HG02610 (cell line): ENCODE data around the gene RSU1.
"Not testable (repeated sequence)": the region's sequence is repeated elsewhere in the genome, so short reads cannot be mapped to it uniquely, and the experiment has no call there.

Experiments
- ATAC-seq: cut with Tn5 transposase; IDR thresholded peaks from one replicate; pipeline ENCODE4 v1.9.1; 2021; ENCODE audit warnings: mild to moderate bottlenecking, moderate library complexity; ENCODE audit not compliant: unreplicated experiment

Gene RSU1

DNA sequence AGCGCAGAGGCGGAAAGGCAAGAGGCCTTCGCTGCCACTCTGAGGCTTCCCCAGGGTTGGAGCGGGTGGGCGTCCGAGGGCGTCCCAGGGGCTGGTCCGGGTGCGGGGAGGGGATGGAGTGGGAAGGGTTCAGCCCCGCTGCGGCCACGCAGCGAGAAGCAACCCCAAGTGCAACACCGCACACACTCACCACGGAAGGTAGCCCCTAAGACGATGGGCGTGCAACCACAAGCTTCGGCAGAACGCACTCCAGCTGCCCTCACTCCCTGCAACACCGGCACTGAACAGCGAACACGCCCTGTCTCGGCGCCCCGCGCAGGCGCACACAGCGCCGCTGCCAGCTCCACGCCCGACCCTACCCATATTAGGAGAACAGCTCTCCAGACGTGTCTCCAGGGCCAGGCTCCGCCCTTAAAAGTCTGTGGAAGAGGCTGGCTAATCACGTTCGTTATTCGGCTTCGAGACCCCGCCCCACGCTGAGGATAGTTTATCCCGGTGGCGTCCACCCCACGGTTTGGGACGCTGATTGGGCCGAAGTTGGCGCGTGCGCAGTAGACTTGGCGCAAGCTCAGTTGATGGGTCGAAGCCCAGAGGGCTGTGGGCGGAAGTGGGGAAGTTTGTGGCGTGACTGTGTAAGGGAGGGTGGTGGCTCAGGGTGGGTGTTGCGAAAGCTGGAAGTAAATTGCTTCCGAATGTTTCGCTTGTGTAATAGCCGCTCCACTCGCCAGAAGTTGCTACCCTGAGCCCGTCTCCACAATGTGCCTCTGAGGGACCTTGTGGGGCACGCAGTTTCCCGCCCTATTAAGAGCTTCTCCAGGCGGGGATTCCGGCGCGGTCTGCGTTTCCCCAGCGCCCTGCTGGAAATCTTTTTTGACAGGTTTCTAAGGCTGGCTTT is at the start of gene RSU1:
RSU1 (minus strand) TSS at position 300 of the 895 bp plus-strand sequence. CDS start 343 bp downstream, outside the sequence.
- peak; percentile 99 for ATAC-seq

DNA sequence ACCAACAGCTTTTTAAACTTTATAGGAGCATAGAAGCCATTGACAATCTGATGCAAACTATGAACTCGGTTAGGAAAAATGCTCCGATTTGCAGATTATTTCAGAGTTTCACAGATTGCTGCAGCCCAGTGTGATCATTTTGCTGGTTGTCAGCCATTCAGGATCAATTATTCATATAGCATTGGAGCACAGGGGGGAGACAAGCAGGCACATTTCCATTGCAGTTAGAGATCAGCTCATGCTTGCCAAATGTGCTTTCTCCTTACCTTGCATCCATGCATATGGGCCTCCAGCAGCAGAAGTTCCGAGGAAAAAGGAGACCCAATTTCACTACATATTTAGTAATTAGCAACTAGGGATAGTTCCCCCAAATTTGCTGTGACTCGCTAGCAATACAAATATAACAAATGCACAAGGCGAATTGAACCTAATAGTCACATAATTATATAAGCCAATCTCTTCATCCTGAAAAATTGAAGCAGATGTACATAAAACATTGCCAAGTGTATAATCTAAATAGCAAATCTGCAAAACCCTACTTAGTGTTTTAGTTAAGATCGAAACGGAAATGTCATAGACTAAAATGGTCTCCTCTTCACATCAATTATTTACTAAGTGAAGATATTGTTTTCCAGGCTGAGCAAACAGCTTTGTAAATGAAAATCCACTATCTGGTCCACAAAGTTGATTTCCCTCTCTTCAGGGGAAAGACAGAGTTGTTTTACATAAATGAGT is 49.5 kb upstream of the RSU1 start:
- no peak for ATAC-seq

DNA sequence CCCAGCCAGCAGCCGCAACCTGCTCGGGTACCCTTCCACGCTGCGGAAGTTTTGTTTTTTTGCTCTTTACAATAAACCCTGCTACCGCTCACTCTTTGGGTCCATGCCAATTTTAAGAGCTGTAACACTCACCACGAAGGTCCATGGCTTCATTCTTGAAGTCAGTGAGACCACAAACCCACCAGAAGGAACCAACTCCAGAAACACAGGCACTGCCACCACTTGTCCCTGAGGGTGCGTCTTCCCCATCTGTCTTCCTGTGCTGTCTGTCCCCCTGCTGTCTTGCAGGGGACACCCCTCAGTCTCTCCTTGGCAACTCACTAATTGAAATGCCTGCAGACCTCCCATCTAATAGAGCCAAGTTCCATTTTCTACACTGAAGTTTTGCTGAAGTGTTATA is 48.5 kb upstream of the RSU1 start:
- no peak for ATAC-seq

DNA sequence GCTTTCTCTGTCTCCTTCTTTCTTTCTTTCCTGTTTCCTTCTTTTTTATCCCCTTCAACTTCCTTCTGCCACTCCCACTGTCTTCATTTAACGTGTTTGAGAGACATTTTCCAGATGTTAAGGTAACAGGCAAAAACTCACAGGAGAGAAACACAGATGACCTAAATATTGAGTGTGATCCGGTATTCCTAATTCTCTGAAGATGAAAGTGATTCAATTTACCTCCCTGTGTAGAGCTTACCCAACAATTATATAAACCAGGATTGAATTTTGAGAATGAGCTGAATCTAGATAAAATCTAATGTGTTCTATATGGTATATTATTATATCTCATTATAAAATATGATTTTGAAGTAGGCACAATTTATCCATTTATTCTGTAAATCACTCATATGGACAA is 46.5 kb upstream of the RSU1 start:
- ATAC-seq = no peak

DNA sequence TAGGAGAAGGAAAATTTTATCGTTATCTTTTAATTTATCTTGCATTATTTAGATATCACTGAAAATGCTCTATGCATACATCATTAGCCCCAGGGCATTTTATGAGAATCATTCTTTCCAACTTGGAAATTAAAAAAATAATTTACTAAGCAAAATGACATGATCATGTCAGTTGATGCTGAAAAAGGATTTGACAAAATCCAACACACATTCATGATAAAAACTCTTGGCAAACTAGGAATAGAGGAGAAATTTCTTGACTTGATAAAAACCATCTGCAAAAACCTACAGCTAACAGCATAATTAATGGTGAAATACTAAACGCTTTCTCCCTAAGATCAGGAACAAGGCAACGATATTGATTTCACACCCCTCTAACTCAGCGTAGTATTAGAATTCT is 40.2 kb upstream of the RSU1 start:
- no peak for ATAC-seq

DNA sequence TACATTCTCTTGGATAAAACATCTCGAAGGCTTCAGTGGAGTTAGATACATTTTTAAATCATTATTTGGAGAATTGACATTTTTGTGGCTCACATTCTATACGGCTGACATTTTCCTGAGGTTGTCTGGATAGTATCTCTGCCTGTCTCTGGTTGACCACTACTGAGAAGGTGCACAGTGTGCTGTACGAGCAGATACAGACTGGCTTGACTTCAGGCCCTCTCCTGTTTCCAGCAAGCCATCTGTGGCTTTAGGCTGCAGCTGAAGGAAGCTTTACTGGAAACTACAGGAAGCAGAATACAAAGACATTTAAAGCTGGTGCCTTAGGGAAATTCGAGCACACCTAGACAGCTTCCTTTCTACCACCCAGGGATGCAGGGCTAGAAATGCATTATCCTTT is 39.3 kb upstream of the RSU1 start:
- ATAC-seq = no peak

GRCh38 chr10:16856092-16856491 is 38.9 kb upstream of the RSU1 start:
- no peak for ATAC-seq

DNA sequence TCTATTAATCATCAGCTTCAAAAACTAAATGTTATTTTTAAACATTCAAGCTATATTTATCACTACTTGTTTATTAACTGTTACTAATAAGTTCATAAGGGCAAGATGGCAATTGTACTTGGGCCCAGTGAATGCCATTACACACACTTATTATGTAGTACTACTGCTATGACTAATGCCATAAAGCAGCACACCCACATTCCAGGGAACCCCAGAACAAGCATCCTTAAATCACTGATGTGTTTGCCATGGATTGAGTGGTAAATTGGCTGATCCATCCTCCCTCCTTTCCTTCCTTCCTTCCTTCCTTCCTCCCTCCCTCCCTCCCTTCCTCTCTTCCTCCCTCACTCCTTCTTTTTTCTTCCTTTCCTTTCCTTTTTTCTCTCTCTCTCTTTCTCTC is 37.4 kb upstream of the RSU1 start:
- no peak for ATAC-seq

GRCh38 chr10:16853809-16854208 is 36.6 kb upstream of the RSU1 start:
- ATAC-seq = no peak

DNA sequence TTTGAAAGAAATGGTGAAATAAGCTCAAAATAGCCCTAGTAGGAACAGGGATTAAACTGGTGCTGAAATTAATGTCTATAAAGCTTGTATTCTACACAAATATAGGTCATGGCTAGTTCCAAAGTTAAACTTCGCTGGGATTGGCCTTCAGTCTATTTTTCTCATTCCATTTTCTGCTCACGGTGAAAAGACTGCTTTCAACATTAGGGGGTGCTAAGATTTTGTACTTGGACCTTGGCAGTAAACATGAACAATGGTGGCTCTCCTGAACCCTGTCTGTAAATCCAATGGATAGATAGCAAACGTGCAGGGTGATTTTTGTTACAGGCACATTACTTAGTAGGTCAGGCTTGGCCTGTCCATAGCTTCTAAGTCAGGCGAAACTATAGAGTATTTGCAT is 36.0 kb upstream of the RSU1 start:
- no peak for ATAC-seq

DNA sequence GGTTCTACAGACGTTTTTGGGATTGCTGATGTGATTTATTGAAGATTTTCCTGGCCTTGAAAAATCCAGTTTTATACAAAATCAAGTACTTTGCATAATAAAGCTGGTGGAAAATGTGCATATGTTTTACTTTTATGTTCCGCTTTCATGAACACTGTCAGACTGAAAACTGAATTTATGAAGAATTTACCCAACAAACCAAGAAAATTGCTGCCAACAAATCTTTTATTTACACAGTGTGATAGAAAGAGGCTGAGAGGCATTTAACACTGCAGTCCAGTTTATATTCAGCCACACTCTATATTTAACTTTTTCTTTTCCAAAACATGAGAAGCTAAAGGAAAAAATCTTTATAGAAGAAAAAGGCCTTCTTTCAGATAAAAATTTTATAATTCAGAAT is 35.4 kb upstream of the RSU1 start:
- ATAC-seq = no peak

- no peak for ATAC-seq
Measured at GRCh38 chr10:16848562-16849154, 31.4 kb upstream of the RSU1 start.

DNA sequence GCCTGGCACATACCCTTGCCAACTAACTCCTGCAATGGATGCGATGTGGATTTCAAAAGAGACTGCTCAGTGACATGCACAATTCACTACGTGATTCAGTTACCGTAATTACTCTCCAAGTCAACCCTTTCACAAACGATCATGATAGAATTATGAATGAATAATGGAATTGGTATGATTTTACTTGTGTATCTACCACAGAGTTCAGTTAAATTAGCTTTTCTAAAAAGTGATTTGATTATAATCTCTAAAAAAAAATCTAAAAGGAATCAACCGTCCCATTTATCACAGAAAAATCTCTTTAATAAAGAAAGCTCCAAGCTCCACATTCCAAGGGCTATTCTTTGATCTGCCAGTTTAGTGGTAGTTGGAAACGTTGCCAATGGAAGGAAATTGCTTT is 30.4 kb upstream of the RSU1 start:
- no peak for ATAC-seq

GRCh38 chr10:16845248-16845647 is 28.0 kb upstream of the RSU1 start:
- ATAC-seq = no peak

GRCh38 chr10:16843252-16843870 is 26.1 kb upstream of the RSU1 start:
- ATAC-seq = peak; percentile 44

- no peak for ATAC-seq
Measured at GRCh38 chr10:16835228-16835627, 18.0 kb upstream of the RSU1 start.

DNA sequence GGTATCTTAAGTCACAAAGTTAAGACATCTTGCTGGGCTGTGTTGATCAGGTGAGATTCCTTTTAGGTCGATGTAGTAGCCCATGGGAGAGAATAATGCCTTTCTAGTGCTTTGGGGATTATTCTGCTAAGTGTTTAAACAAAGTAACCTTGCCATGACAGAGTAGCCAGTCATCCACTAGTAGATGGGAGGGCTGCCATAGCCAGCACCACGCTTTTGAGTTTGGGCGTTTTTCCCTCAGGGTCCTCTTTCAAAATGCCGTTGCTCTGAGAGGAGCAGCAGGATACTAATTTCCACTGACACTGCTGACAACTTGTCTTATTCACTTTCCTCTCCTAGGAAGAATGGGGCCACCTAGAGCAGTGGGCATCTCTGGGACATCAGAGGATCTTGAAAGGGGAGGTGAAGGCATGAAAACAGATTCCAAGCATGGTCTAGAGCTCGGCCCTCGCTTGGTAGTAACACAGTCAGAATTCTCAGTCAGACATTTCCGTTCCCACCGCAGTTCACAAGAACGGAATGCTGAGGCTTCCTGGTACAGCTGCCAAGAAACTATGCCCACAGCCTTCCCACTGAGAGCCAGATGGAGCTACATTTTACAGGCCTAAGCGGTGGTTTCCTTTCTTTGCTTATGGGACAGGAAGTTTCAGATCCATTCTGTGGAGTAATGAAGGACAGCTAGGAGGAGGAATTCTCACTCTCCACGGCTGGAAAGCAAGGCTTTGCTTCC is 15.3 kb upstream of the RSU1 start:
- no peak for ATAC-seq

DNA sequence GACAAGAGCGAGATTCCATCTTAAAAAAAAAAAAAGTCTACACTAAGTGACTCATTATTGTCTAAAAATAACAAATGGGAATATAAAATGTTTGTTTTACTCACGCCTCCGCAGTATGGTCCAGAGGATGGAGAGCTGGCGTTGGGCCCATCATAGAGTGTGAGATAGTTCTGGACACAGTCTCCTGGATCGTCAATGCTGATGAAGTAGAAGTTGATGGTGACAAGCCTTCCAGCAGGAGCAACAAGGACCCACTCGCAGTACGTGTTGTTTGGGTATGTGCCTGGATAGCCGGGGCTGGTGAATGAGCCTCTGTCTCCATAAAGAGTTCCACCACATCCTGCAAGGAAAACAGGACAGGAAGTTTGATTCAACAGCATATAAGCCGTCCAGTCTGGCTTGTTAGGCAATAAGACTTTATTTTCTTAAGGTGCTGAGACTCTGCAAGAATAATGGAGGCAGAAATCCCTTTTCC is 11.5 kb upstream of the RSU1 start:
- no peak for ATAC-seq

GRCh38 chr10:16828114-16828568 is 10.9 kb upstream of the RSU1 start:
- peak; percentile 75 for ATAC-seq

GRCh38 chr10:16827474-16827873 is 10.2 kb upstream of the RSU1 start:
- ATAC-seq = not testable (repeated sequence)
